Hepatocyte (in vitro differentiated cells): ENCODE results near the gene SAMD4A. TPM values are rescaled to one million over a fixed set of nuclear protein-coding genes. Genes with fewer than 3 reads are reported as not detected.

ENCODE experiments used
- DNase-seq: peaks from one replicate; pipeline ENCODE4 v3.0.0-alpha.2; 2016; ENCODE audit warnings: low spot score
- H2AFZ ChIP-seq: fragments of 200-600 bp; sonication (generic); 2 replicates; pipeline ENCODE4 v1.6.0; 2016; ENCODE audit warnings: antibody characterized with exemption, mild to moderate bottlenecking
- H3K27ac ChIP-seq: fragments of 200-600 bp; sonication (generic); 2 replicates; pipeline ENCODE4 v1.5.1; 2016; ENCODE audit warnings: mild to moderate bottlenecking
- H3K27me3 ChIP-seq: fragments of 200-600 bp; sonication (generic); 2 replicates; pipeline ENCODE4 v1.6.1; 2016
- H3K36me3 ChIP-seq: fragments of 200-600 bp; sonication (generic); replicated peaks from 2 replicates; pipeline ENCODE4 v1.5.1; 2016; ENCODE audit warnings: low read depth; ENCODE audit not compliant: insufficient read depth
- H3K4me1 ChIP-seq: fragments of 200-600 bp; sonication (generic); 2 replicates; pipeline ENCODE4 v1.5.1; 2016; ENCODE audit warnings: mild to moderate bottlenecking, moderate library complexity; ENCODE audit not compliant: insufficient read depth
- H3K4me2 ChIP-seq: fragments of 200-600 bp; sonication (generic); 2 replicates; pipeline ENCODE4 v1.6.0; 2016
- H3K4me3 ChIP-seq: fragments of 200-600 bp; sonication (generic); 2 replicates; pipeline ENCODE4 v1.5.1; 2016; ENCODE audit warnings: mild to moderate bottlenecking
- H3K79me2 ChIP-seq: fragments of 200-600 bp; sonication (generic); 2 replicates; pipeline ENCODE4 v1.6.0; 2017; ENCODE audit warnings: mild to moderate bottlenecking
- H3K9me2 ChIP-seq: fragments of 200-600 bp; sonication (generic); replicated peaks from 2 replicates; pipeline ENCODE4 v1.6.0; 2017; ENCODE audit warnings: mild to moderate bottlenecking; ENCODE audit not compliant: insufficient read depth
- H3K9me3 ChIP-seq: fragments of 200-600 bp; sonication (generic); 2 replicates; pipeline ENCODE4 v1.5.1; 2016; ENCODE audit warnings: low read depth, mild to moderate bottlenecking
- H4K20me1 ChIP-seq: fragments of 200-600 bp; sonication (generic); 2 replicates; pipeline ENCODE4 v1.6.0; 2016; ENCODE audit warnings: mild to moderate bottlenecking; ENCODE audit not compliant: insufficient read depth, poor library complexity, severe bottlenecking
- CTCF ChIP-seq: fragments of 200-600 bp; sonication (generic); IDR thresholded peaks from 2 replicates; pipeline ENCODE4 v1.5.1; 2016; ENCODE audit warnings: antibody characterized with exemption, mild to moderate bottlenecking; ENCODE audit not compliant: poor library complexity
- EZH2 ChIP-seq: fragments of 200-600 bp; sonication (generic); IDR thresholded peaks from 2 replicates; pipeline ENCODE4 v1.6.1; 2016; ENCODE audit warnings: antibody characterized with exemption, mild to moderate bottlenecking, borderline replicate concordance
- EZH2phosphoT487 ChIP-seq: fragments of 200-600 bp; sonication (generic); IDR thresholded peaks from one replicate; pipeline ENCODE4 v1.6.1; 2018; ENCODE audit warnings: antibody characterized with exemption, mild to moderate bottlenecking, low read depth, moderate library complexity; ENCODE audit not compliant: unreplicated experiment, severe bottlenecking
- WGBS: methylation state at CpG from one replicate; pipeline ENCODE4 v1.1.6; 2016; ENCODE audit warnings: low lambda C conversion rate; ENCODE audit errors: missing lambda C conversion rate; 5-methylcytosine and 5-hydroxymethylcytosine counted together
- polyA plus RNA-seq: library from polyadenylated mRNA; unstranded; fragments of >200 nt; fragmentation: Nextera tagmentation; extraction: Ambion mirVana; gene quantifications from 2 replicates; pipeline ENCODE4 v1.2.1, GENCODE V29; 2016
- total RNA-seq: library from RNA; depleted of rRNA; stranded (reverse); fragments of >200 nt; gene quantifications from 2 replicates; pipeline ENCODE4 v1.2.3, GENCODE V29; 2014

Gene SAMD4A
- total and polyA plus RNA-seq, 2 experiments from 2014 or later = 10.5 to 15.7 TPM

DNA sequence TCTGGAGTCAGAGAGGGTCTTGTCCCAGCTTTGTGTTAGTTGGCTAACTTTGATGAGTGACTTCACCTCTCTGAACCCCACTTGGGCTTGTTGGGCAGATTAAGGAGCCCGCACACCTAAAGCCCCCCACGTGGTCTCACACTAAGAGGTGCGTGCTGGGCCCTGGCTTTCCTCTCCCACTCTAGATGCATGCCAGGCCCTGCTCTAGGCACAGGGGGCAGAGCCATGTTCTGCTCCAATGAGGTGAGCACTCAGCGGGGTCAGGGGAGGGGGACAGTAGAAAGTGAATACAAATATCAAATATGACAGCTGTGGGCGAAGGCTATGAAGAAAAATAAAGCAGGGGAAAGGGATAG, 216.7 kb downstream of the SAMD4A start:
- H3K36me3 ChIP-seq = no peaks in the 10 kb centered on the region
- H3K4me3 ChIP-seq = no peak overlapping the region
- no peaks in the 10 kb centered on the region for H3K79me2 ChIP-seq
- no peak for DNase-seq
- H3K27me3 ChIP-seq = no peaks in the 10 kb centered on the region
- no peaks in the 10 kb centered on the region for H3K4me1 ChIP-seq
- no peaks in the 10 kb centered on the region for H3K9me3 ChIP-seq
- no peak overlapping the region for H2AFZ ChIP-seq
- no peak for TF ChIP-seq EZH2phosphoT487
- no peak overlapping the region for H3K27ac ChIP-seq
- H4K20me1 ChIP-seq = no peaks in the 10 kb centered on the region
- no peaks in the 10 kb centered on the region for H3K9me2 ChIP-seq
- WGBS = 98% methylated on average over 5 of the region's 5 CpGs
- H3K4me2 ChIP-seq = no peak overlapping the region

- no peak overlapping the region for H3K4me2 ChIP-seq
- no peak overlapping the region for H3K27ac ChIP-seq
- no peaks in the 10 kb centered on the region for H3K9me3 ChIP-seq
- DNase-seq = no peak
- no peaks in the 10 kb centered on the region for H3K79me2 ChIP-seq
- H3K4me1 ChIP-seq = no peaks in the 10 kb centered on the region
- no peaks in the 10 kb centered on the region for H3K36me3 ChIP-seq
- H4K20me1 ChIP-seq = no peaks in the 10 kb centered on the region
- H3K4me3 ChIP-seq = no peak overlapping the region
- H2AFZ ChIP-seq = no peak overlapping the region
- no peak for TF ChIP-seq EZH2phosphoT487
- H3K9me2 ChIP-seq = no peaks in the 10 kb centered on the region
- WGBS = 95% methylated on average over 6 of the region's 6 CpGs
- H3K27me3 ChIP-seq = no peaks in the 10 kb centered on the region
These were observed 217.1 kb downstream of the SAMD4A start for GRCh38 chr14:54784060-54784459.

GRCh38 chr14:54784657-54785056, 217.7 kb downstream of the SAMD4A start:
- no peak for DNase-seq
- Histone ChIP-seq H4K20me1 (no peaks in the 10 kb centered on the region), H3K4me3 (no peak overlapping the region), H3K79me2 (no peaks in the 10 kb centered on the region), H3K9me3 (no peaks in the 10 kb centered on the region), H3K9me2 (no peaks in the 10 kb centered on the region), H3K4me1 (no peaks in the 10 kb centered on the region), H2AFZ (no peak overlapping the region), H3K36me3 (no peaks in the 10 kb centered on the region), H3K27me3 (no peaks in the 10 kb centered on the region), H3K4me2 (no peak overlapping the region), H3K27ac (no peak overlapping the region)
- 100% methylated on average over 4 of the region's 4 CpGs for WGBS
- no peak for TF ChIP-seq EZH2phosphoT487
- no peak for TF ChIP-seq EZH2

GRCh38 chr14:54785136-54785777, 218.3 kb downstream of the SAMD4A start:
- no peaks in the 10 kb centered on the region for H3K79me2 ChIP-seq
- DNase-seq = no peak
- no peaks in the 10 kb centered on the region for H3K9me2 ChIP-seq
- TF ChIP-seq EZH2phosphoT487 (no peak), CTCF (no peak), EZH2 (no peak)
- H2AFZ ChIP-seq = no peak overlapping the region
- H3K27me3 ChIP-seq = no peaks in the 10 kb centered on the region
- no peak overlapping the region for H3K4me2 ChIP-seq
- H3K4me1 ChIP-seq = no peaks in the 10 kb centered on the region
- no peaks in the 10 kb centered on the region for H3K36me3 ChIP-seq
- no peak overlapping the region for H3K27ac ChIP-seq
- H3K9me3 ChIP-seq = no peaks in the 10 kb centered on the region
- H3K4me3 ChIP-seq = no peak overlapping the region
- 96% methylated on average over 8 of the region's 8 CpGs for WGBS
- no peaks in the 10 kb centered on the region for H4K20me1 ChIP-seq
